SK-N-SH (cell line): ENCODE results near the gene CHST9.

Source experiments
- CTCF ChIP-seq: fragments of 200-600 bp; sonication (generic); IDR thresholded peaks from 2 replicates; pipeline ENCODE4 v1.6.1; 2017; ENCODE audit warnings: antibody characterized with exemption, mild to moderate bottlenecking, moderate library complexity
- EP300 ChIP-seq, 2 experiments: IDR thresholded peaks; 2 replicates each; pipeline versions ENCODE4 v1.4.0 to v1.6.1; 2012; ENCODE audit warnings: borderline replicate concordance in 1 of 2, low read depth in 1 of 2, low read length in 1 of 2
- EZH2phosphoT487 ChIP-seq: fragments of 200-600 bp; sonication (generic); IDR thresholded peaks from 2 replicates; pipeline ENCODE4 v1.6.1; 2017; ENCODE audit warnings: low read depth, mixed run types, mild to moderate bottlenecking, antibody characterized with exemption, moderate library complexity, borderline replicate concordance
- JUND ChIP-seq: IDR thresholded peaks from 2 replicates; pipeline ENCODE4 v1.4.0; 2012
- MAX ChIP-seq: IDR thresholded peaks from 2 replicates; pipeline ENCODE4 v1.4.0; 2012; ENCODE audit warnings: low read depth
- MXI1 ChIP-seq: IDR thresholded peaks from 2 replicates; pipeline ENCODE4 v1.6.1; 2012; ENCODE audit warnings: mild to moderate bottlenecking, low read depth, low read length, improper control_type of control experiment
- NFIC ChIP-seq: IDR thresholded peaks from 2 replicates; pipeline ENCODE4 v1.4.0; 2012; ENCODE audit warnings: borderline replicate concordance
- NRF1 ChIP-seq: IDR thresholded peaks from 2 replicates; pipeline ENCODE4 v1.6.1; 2012; ENCODE audit warnings: low read depth, mild to moderate bottlenecking, low read length
- POLR2AphosphoS5 ChIP-seq: IDR thresholded peaks from 2 replicates; pipeline ENCODE4 v1.6.1; 2012; ENCODE audit warnings: low read depth, low read length
- RAD21 ChIP-seq: IDR thresholded peaks from 2 replicates; pipeline ENCODE4 v1.6.1; 2012; ENCODE audit warnings: mild to moderate bottlenecking, low read length
- SIN3A ChIP-seq: IDR thresholded peaks from 2 replicates; pipeline ENCODE4 v1.6.1; 2012; ENCODE audit warnings: low read depth, mild to moderate bottlenecking, low read length, moderate library complexity, borderline replicate concordance
- TAF1 ChIP-seq: IDR thresholded peaks from 2 replicates; pipeline ENCODE4 v1.6.1; 2012; ENCODE audit warnings: low read depth, mild to moderate bottlenecking, low read length, moderate library complexity, borderline replicate concordance
- YY1 ChIP-seq: IDR thresholded peaks from 2 replicates; pipeline ENCODE4 v1.4.0; 2012; ENCODE audit warnings: low read depth, mild to moderate bottlenecking

- no peak for TF ChIP-seq NFIC
- no peak for TF ChIP-seq TAF1
- no peak for TF ChIP-seq CTCF
- no peak for TF ChIP-seq RAD21
- TF ChIP-seq NRF1, result no peak
- no peak for TF ChIP-seq EP300 (IDR thresholded peaks at IDR 0.05; ENCODE audit: borderline replicate concordance in 1 of 2, low read depth in 1 of 2, low read length in 1 of 2)
- no peak for TF ChIP-seq MXI1
- TF ChIP-seq JUND, result no peak
- TF ChIP-seq MAX, result no peak
- TF ChIP-seq POLR2AphosphoS5, result no peak
- no peak for TF ChIP-seq SIN3A
- TF ChIP-seq YY1, result no peak
- TF ChIP-seq EZH2phosphoT487, result no peak
Observed at GRCh38 chr18:26894426-26894825, 290.7 kb downstream of the CHST9 start.
